ENCODE data around the gene RDH11. TPM values are rescaled to one million over a fixed set of nuclear protein-coding genes. Genes with fewer than 3 reads are reported as not detected.
"Not testable (repeated sequence)": the region's sequence is repeated elsewhere in the genome, so short reads cannot be mapped to it uniquely, and the experiment has no call there.

The RDH11 gene
- polyA plus RNA-seq, 1 donor (not counting 4 experiments of a cell fraction or from before 2014, with no cell fraction given) = 202 TPM

- Histone ChIP-seq H4K20me1 (ENCODE audit: control insufficient read depth, extremely low read depth, insufficient read depth, low read length) (no peaks in the 10 kb centered on the region), H3K4me1 (ENCODE audit: control insufficient read depth, extremely low read depth, insufficient read depth, low read length) (peaks cover 5% of the 10 kb centered on the region), H3K4me3 (ENCODE audit: control insufficient read depth in 2 of 3, extremely low read depth in 1 of 3, insufficient read depth in 2 of 3, low read depth in 1 of 3, low read length in 3 of 3) (no peak overlapping the region), H3K4me2 (ENCODE audit: control insufficient read depth, extremely low read depth, insufficient read depth, low read depth, low read length) (no peak overlapping the region), H3K36me3 (ENCODE audit: control insufficient read depth in 2 of 2, extremely low read depth in 1 of 2, insufficient read depth in 2 of 2, low read length in 2 of 2) (no peaks in the 10 kb centered on the region), H3K9me1 (ENCODE audit: control insufficient read depth, extremely low read depth, insufficient read depth, low read length) (no peaks in the 10 kb centered on the region), H3K27ac (ENCODE audit: control insufficient read depth, insufficient read depth, low read length) (no peak overlapping the region), H3K9me3 (ENCODE audit: control insufficient read depth, low read depth, low read length) (no peaks in the 10 kb centered on the region), H3K27me3 (ENCODE audit: control insufficient read depth, extremely low read depth, insufficient read depth, low read length) (peaks cover 20% of the 10 kb centered on the region), H3K9ac (ENCODE audit: control insufficient read depth, extremely low read depth, insufficient read depth, low read length) (no peak overlapping the region), H2AFZ (ENCODE audit: control insufficient read depth, low read length) (no peak overlapping the region), H3K79me2 (ENCODE audit: control insufficient read depth, insufficient read depth, low read length) (no peaks in the 10 kb centered on the region)
- no peak for TF ChIP-seq CTCF (optimal IDR thresholded peaks at IDR 0.05 in 1 of 3, IDR thresholded peaks at IDR 0.05 in 1 of 3, conservative IDR thresholded peaks at IDR 0.05 in 1 of 3; ENCODE audit: extremely low read depth in 1 of 3, insufficient read depth in 2 of 3, low read length in 3 of 3)
- TF ChIP-seq EZH2 (IDR thresholded peaks at IDR 0.05; ENCODE audit: low read length) = no peak
- DNase-seq (ENCODE audit: low read depth, low spot score) (no peak), FAIRE-seq (no peak)
- dilution Hi-C loops (cut with MboI; ENCODE audit: extremely low pct_ligation_motif_present, low sequenced_read_pairs) = no loop called here
These were observed 26.3 kb upstream of the RDH11 start for GRCh38 chr14:67721875-67722274.

DNA sequence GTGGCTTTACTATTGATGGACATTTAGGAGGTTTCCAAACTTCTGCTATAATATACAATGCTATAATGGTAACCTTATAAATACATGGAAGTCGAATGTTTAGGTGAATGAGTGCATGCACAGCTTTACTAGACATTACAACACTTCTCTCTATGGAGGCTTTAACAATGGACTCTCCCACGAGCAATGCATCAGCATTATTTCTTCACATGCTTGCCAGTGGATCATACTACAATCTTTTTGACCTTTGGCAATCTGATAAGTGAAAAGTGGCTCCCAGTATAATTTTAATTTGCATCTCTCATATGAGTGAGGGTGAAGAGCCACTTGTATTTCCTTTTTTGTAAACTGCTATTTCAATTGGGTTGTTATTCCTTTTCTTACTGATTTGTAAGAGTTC is 24.3 kb upstream of the RDH11 start:
- Histone ChIP-seq H3K4me1 (ENCODE audit: control insufficient read depth, extremely low read depth, insufficient read depth, low read length) (no peaks in the 10 kb centered on the region), H3K36me3 (ENCODE audit: control insufficient read depth in 2 of 2, extremely low read depth in 1 of 2, insufficient read depth in 2 of 2, low read length in 2 of 2) (no peaks in the 10 kb centered on the region), H3K27me3 (ENCODE audit: control insufficient read depth, extremely low read depth, insufficient read depth, low read length) (peaks cover 20% of the 10 kb centered on the region), H3K79me2 (ENCODE audit: control insufficient read depth, insufficient read depth, low read length) (no peaks in the 10 kb centered on the region), H2AFZ (ENCODE audit: control insufficient read depth, low read length) (no peak overlapping the region), H3K4me3 (ENCODE audit: control insufficient read depth in 2 of 3, extremely low read depth in 1 of 3, insufficient read depth in 2 of 3, low read depth in 1 of 3, low read length in 3 of 3) (no peak overlapping the region), H4K20me1 (ENCODE audit: control insufficient read depth, extremely low read depth, insufficient read depth, low read length) (no peaks in the 10 kb centered on the region), H3K9ac (ENCODE audit: control insufficient read depth, extremely low read depth, insufficient read depth, low read length) (no peak overlapping the region), H3K27ac (ENCODE audit: control insufficient read depth, insufficient read depth, low read length) (no peak overlapping the region), H3K4me2 (ENCODE audit: control insufficient read depth, extremely low read depth, insufficient read depth, low read depth, low read length) (no peak overlapping the region), H3K9me1 (ENCODE audit: control insufficient read depth, extremely low read depth, insufficient read depth, low read length) (no peaks in the 10 kb centered on the region), H3K9me3 (ENCODE audit: control insufficient read depth, low read depth, low read length) (no peaks in the 10 kb centered on the region)
- no peak for DNase-seq (ENCODE audit: low read depth, low spot score)
- no peak for TF ChIP-seq CTCF (optimal IDR thresholded peaks at IDR 0.05 in 1 of 3, IDR thresholded peaks at IDR 0.05 in 1 of 3, conservative IDR thresholded peaks at IDR 0.05 in 1 of 3; ENCODE audit: extremely low read depth in 1 of 3, insufficient read depth in 2 of 3, low read length in 3 of 3)
- TF ChIP-seq EZH2 (IDR thresholded peaks at IDR 0.05; ENCODE audit: low read length) = no peak
- dilution Hi-C loops (cut with MboI; ENCODE audit: extremely low pct_ligation_motif_present, low sequenced_read_pairs) = no loop called here
- FAIRE-seq = no peak

GRCh38 chr14:67719385-67719784 is 23.8 kb upstream of the RDH11 start:
- peaks cover 20% of the 10 kb centered on the region for H3K27me3 ChIP-seq (ENCODE audit: control insufficient read depth, extremely low read depth, insufficient read depth, low read length)
- H3K4me2 ChIP-seq (ENCODE audit: control insufficient read depth, extremely low read depth, insufficient read depth, low read depth, low read length); H3K9ac ChIP-seq (ENCODE audit: control insufficient read depth, extremely low read depth, insufficient read depth, low read length); H3K27ac ChIP-seq (ENCODE audit: control insufficient read depth, insufficient read depth, low read length); H3K4me1 ChIP-seq (ENCODE audit: control insufficient read depth, extremely low read depth, insufficient read depth, low read length); H3K9me3 ChIP-seq (ENCODE audit: control insufficient read depth, low read depth, low read length); dilution Hi-C loops (cut with MboI; ENCODE audit: extremely low pct_ligation_motif_present, low sequenced_read_pairs); DNase-seq (ENCODE audit: low read depth, low spot score); H3K9me1 ChIP-seq (ENCODE audit: control insufficient read depth, extremely low read depth, insufficient read depth, low read length); H3K4me3 ChIP-seq (ENCODE audit: control insufficient read depth in 2 of 3, extremely low read depth in 1 of 3, insufficient read depth in 2 of 3, low read depth in 1 of 3, low read length in 3 of 3); H3K36me3 ChIP-seq (ENCODE audit: control insufficient read depth in 2 of 2, extremely low read depth in 1 of 2, insufficient read depth in 2 of 2, low read length in 2 of 2); H4K20me1 ChIP-seq (ENCODE audit: control insufficient read depth, extremely low read depth, insufficient read depth, low read length); H3K79me2 ChIP-seq (ENCODE audit: control insufficient read depth, insufficient read depth, low read length); H2AFZ ChIP-seq (ENCODE audit: control insufficient read depth, low read length); FAIRE-seq: not testable (repeated sequence)
